Measurements from ENCODE around the gene DYDC2. TPM values are rescaled to one million over a fixed set of nuclear protein-coding genes. Genes with fewer than 3 reads are reported as not detected.

The DYDC2 gene
- total and polyA plus RNA-seq, 2 donors (not counting 1 experiment from before 2014, with no cell fraction given) = not detected

DNA sequence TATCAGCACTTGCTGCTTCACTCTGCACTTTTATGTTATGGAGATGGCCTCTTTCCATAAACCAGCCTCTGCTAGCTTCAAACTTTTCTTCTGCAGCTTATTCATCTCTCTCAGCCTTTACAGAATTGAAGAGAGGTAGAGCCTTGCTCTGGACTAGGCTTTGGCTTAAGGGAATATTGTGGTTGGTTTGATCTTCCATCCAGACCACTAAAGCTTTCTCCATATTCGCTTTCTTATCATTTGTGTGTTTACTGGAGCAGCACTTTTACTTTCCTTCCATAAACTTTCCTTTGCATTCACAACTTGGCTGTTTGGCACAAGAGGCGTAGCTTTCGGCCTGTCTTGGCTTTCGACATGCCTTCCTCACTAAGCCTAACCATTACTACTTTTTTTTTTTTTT, 23.6 kb downstream of the DYDC2 start:
- H3K4me2 ChIP-seq (ENCODE audit: extremely low read depth, insufficient read depth, low read length) = no peak overlapping the region
- H3K9ac ChIP-seq (ENCODE audit: insufficient read depth, low read length) = no peak overlapping the region
- no peaks in the 10 kb centered on the region for H4K20me1 ChIP-seq (ENCODE audit: control insufficient read depth, extremely low read depth, insufficient read depth, low read length)
- no peak overlapping the region for H2AFZ ChIP-seq (ENCODE audit: low read length)
- DNase-seq (ENCODE audit: low read depth in 2 of 2) = no peak
- no peaks in the 10 kb centered on the region for H3K9me3 ChIP-seq (ENCODE audit: control insufficient read depth, insufficient read depth, low read depth, low read length)
- no peaks in the 10 kb centered on the region for H3K79me2 ChIP-seq (ENCODE audit: control insufficient read depth, insufficient read depth, low read length)
- H3K36me3 ChIP-seq (ENCODE audit: control insufficient read depth, insufficient read depth, low read length) = no peaks in the 10 kb centered on the region
- no peaks in the 10 kb centered on the region for H3K4me1 ChIP-seq (ENCODE audit: control insufficient read depth, extremely low read depth, insufficient read depth, low read length)
- H3K27ac ChIP-seq (ENCODE audit: insufficient read depth, low read length) = no peak overlapping the region
- TF ChIP-seq, protein P1, sequence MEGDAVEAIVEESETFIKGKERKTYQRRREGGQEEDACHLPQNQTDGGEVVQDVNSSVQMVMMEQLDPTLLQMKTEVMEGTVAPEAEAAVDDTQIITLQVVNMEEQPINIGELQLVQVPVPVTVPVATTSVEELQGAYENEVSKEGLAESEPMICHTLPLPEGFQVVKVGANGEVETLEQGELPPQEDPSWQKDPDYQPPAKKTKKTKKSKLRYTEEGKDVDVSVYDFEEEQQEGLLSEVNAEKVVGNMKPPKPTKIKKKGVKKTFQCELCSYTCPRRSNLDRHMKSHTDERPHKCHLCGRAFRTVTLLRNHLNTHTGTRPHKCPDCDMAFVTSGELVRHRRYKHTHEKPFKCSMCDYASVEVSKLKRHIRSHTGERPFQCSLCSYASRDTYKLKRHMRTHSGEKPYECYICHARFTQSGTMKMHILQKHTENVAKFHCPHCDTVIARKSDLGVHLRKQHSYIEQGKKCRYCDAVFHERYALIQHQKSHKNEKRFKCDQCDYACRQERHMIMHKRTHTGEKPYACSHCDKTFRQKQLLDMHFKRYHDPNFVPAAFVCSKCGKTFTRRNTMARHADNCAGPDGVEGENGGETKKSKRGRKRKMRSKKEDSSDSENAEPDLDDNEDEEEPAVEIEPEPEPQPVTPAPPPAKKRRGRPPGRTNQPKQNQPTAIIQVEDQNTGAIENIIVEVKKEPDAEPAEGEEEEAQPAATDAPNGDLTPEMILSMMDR (conservative IDR thresholded peaks at IDR 0.05 in 1 of 2, IDR thresholded peaks at IDR 0.05 in 1 of 2; ENCODE audit: low read depth in 1 of 2, low read length in 2 of 2) = no peak
- no peak for TF ChIP-seq EZH2 (IDR thresholded peaks at IDR 0.05; ENCODE audit: low read length, missing control alignments)
- H3K4me3 ChIP-seq (replicated peaks in 1 of 4; ENCODE audit: control extremely low read depth in 1 of 4, insufficient read depth in 1 of 4, low read depth in 3 of 4, low read length in 4 of 4) = no peak overlapping the region
- H3K27me3 ChIP-seq (ENCODE audit: control insufficient read depth, insufficient read depth, low read length) = no peaks in the 10 kb centered on the region

DNA sequence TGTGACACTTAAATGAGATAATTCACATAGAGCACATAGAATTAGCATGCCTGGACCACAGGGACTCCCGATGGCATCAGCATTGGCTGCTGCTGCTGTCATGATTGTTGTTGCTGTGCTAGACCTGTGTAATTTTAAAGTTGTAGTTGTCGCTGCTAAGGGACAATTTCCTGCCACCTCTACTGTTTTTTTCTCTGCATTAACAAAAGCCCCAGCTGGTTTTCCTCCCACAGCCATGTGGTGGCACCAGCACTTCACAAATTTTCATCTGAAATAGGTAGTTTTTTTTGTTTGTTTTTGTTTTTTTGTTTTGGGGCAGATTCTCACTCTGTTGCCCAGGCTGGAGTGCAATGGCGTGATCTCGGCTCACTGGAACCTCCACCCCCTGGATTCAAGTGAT, 26.4 kb downstream of the DYDC2 start:
- Histone ChIP-seq H3K9me3 (ENCODE audit: control insufficient read depth, insufficient read depth, low read depth, low read length) (no peaks in the 10 kb centered on the region), H3K27ac (ENCODE audit: insufficient read depth, low read length) (no peak overlapping the region), H3K27me3 (ENCODE audit: control insufficient read depth, insufficient read depth, low read length) (no peaks in the 10 kb centered on the region), H3K4me1 (ENCODE audit: control insufficient read depth, extremely low read depth, insufficient read depth, low read length) (no peaks in the 10 kb centered on the region), H3K79me2 (ENCODE audit: control insufficient read depth, insufficient read depth, low read length) (no peaks in the 10 kb centered on the region), H3K9ac (ENCODE audit: insufficient read depth, low read length) (no peak overlapping the region), H3K4me2 (ENCODE audit: extremely low read depth, insufficient read depth, low read length) (no peak overlapping the region), H3K4me3 (replicated peaks in 1 of 4; ENCODE audit: control extremely low read depth in 1 of 4, insufficient read depth in 1 of 4, low read depth in 3 of 4, low read length in 4 of 4) (no peak overlapping the region), H3K36me3 (ENCODE audit: control insufficient read depth, insufficient read depth, low read length) (no peaks in the 10 kb centered on the region), H4K20me1 (ENCODE audit: control insufficient read depth, extremely low read depth, insufficient read depth, low read length) (no peaks in the 10 kb centered on the region), H2AFZ (ENCODE audit: low read length) (no peak overlapping the region)
- DNase-seq (ENCODE audit: low read depth in 2 of 2) = peak; percentile 8 to 58
- TF ChIP-seq, protein P1 (conservative IDR thresholded peaks at IDR 0.05 in 1 of 2, IDR thresholded peaks at IDR 0.05 in 1 of 2; ENCODE audit: low read depth in 1 of 2, low read length in 2 of 2) = peak; percentile 48 to 73
- no peak for TF ChIP-seq EZH2 (IDR thresholded peaks at IDR 0.05; ENCODE audit: low read length, missing control alignments)

DNA sequence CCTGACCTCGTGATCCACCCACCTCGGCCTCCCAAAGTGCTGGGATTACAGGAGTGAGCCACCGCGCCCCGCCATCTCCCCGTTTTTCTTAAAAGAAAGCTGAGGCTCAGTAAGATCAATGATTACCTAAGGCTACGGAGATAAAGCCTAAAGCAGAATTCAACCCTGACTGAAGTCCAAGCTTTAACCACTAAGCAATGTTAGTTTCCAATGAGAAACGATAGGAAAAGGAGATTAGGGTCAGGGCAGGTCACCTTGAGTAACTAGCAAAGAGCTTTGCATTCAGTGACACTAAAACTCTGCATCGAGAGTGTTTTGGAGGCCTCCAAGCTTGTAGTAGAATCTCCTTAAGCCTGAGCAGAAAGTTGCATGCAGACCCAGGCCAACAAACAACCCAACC, 34.2 kb downstream of the DYDC2 start:
- H3K79me2 ChIP-seq (ENCODE audit: control insufficient read depth, insufficient read depth, low read length) = no peaks in the 10 kb centered on the region
- no peak for DNase-seq (ENCODE audit: low read depth in 2 of 2)

More for the DNA sequence above, 34.2 kb downstream of the DYDC2 start:
- Histone ChIP-seq H3K9ac (ENCODE audit: insufficient read depth, low read length) (no peak overlapping the region), H2AFZ (ENCODE audit: low read length) (no peak overlapping the region), H3K36me3 (ENCODE audit: control insufficient read depth, insufficient read depth, low read length) (no peaks in the 10 kb centered on the region), H3K4me3 (replicated peaks in 1 of 4; ENCODE audit: control extremely low read depth in 1 of 4, insufficient read depth in 1 of 4, low read depth in 3 of 4, low read length in 4 of 4) (no peak overlapping the region), H3K27me3 (ENCODE audit: control insufficient read depth, insufficient read depth, low read length) (no peaks in the 10 kb centered on the region), H3K4me2 (ENCODE audit: extremely low read depth, insufficient read depth, low read length) (no peak overlapping the region), H3K4me1 (ENCODE audit: control insufficient read depth, extremely low read depth, insufficient read depth, low read length) (no peaks in the 10 kb centered on the region), H4K20me1 (ENCODE audit: control insufficient read depth, extremely low read depth, insufficient read depth, low read length) (no peaks in the 10 kb centered on the region), H3K27ac (ENCODE audit: insufficient read depth, low read length) (no peak overlapping the region), H3K9me3 (ENCODE audit: control insufficient read depth, insufficient read depth, low read depth, low read length) (no peaks in the 10 kb centered on the region)
- TF ChIP-seq, protein P1 (conservative IDR thresholded peaks at IDR 0.05 in 1 of 2, IDR thresholded peaks at IDR 0.05 in 1 of 2; ENCODE audit: low read depth in 1 of 2, low read length in 2 of 2) = no peak
- no peak for TF ChIP-seq EZH2 (IDR thresholded peaks at IDR 0.05; ENCODE audit: low read length, missing control alignments)
